HuH-7.5 (cell line): Measurements from ENCODE around the gene GMCL1.
A peak's percentile ranks its signal among the peaks of the same experiment; 100 is the strongest.
"Not testable (repeated sequence)": the region's sequence is repeated elsewhere in the genome, so short reads cannot be mapped to it uniquely, and the experiment has no call there.

Source experiments
- DNase-seq: peaks from one replicate; pipeline ENCODE4 v3.0.0; 2011; ENCODE audit warnings: low spot score

GMCL1 gene

DNA sequence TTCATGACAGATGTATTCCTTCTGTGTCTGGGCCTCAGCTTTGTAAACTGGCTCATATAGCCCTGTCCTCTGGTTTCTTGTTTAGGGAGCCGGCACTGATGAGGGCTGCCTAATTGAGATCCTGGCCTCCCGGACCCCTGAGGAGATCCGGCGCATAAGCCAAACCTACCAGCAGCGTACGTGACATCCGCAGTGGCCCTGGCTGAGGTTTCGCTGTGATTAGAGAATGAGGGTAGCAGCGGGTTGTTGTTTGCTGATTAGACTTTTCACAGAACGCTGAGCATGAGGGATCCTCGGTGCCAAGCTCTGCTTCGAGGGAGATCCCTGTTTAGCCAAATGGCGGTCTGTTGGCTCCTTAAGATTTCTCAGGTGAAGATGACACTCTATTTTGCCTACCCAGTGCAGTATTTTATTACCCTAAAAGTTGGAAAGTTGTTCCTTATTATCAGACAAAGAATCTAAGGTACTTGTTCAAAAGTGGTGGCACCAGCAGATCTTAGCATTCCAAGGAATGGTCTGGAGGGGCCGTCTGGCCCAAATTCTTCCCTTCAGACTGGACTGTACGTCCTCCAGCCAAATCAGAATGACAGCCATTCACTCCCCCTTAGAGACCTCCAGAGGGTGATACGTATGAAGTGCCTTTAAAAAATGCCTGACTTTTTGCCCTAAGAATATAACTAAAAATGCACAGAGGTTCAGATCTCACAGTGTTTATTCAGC, 21.5 kb upstream of the GMCL1 start:
- no peak for DNase-seq

GRCh38 chr2:69810550-69810949, 18.9 kb upstream of the GMCL1 start:
- no peak for DNase-seq

GRCh38 chr2:69811018-69811417, 18.4 kb upstream of the GMCL1 start:
- no peak for DNase-seq

GRCh38 chr2:69811591-69811990, 17.9 kb upstream of the GMCL1 start:
- no peak for DNase-seq

- DNase-seq = no peak
Measured at GRCh38 chr2:69815717-69816116, 13.7 kb upstream of the GMCL1 start.

GRCh38 chr2:69816923-69817542, 12.4 kb upstream of the GMCL1 start:
- DNase-seq = peak; percentile 37

DNA sequence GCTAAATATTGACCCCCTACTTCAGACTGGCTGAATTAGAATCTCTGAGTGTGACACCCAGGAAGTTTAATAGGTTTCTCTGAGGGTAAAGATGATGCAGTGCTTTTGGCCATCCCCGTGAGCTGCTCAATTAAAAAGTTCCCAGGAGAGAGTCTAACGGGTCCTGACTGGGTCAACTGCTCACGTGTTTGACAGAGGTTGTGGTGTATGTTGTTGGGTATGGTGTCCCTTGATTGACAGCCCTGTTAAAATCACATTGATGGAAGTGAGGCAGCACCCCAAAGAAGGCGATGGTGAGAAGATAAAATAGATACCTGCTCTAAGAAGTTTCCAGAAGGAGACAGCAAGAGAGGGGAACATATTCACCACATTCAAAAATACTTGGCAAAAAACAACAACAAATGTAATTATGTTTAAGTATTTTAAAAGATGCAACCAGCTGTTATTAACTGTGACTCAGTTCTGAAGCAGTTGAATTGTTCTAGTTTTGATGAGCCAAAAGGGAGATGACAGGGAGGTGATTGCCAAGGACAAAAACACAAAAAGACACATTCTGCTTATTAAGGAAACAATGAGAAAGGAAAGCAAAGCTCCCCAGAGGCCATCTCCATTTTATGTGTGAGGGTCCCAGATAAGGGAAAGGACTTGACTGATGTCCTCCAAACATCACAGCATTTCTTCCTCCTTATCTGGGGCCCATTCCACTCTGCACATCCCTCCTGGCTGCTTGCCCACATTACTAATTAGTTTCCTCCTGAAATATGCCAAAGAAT, 11.5 kb upstream of the GMCL1 start:
- no peak for DNase-seq

- no peak for DNase-seq
Measured at GRCh38 chr2:69827796-69828540, 1.5 kb upstream of the GMCL1 start.

DNA sequence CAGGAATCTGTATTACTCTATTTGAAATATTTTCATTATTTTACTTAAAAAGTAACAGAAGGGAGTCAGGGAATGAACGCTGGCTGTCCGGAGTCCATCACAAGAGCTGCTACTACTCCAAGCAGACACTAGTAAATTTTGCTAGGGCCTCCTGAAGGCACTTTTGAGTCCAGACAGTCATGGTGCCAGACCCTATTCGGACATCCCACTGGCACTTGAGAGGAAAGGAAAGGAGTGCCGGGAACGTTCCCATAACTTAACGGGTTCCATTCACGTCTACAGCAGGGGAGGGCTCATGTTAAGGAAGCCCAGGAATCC, 563 bp upstream of the GMCL1 start:
- no peak for DNase-seq

DNA sequence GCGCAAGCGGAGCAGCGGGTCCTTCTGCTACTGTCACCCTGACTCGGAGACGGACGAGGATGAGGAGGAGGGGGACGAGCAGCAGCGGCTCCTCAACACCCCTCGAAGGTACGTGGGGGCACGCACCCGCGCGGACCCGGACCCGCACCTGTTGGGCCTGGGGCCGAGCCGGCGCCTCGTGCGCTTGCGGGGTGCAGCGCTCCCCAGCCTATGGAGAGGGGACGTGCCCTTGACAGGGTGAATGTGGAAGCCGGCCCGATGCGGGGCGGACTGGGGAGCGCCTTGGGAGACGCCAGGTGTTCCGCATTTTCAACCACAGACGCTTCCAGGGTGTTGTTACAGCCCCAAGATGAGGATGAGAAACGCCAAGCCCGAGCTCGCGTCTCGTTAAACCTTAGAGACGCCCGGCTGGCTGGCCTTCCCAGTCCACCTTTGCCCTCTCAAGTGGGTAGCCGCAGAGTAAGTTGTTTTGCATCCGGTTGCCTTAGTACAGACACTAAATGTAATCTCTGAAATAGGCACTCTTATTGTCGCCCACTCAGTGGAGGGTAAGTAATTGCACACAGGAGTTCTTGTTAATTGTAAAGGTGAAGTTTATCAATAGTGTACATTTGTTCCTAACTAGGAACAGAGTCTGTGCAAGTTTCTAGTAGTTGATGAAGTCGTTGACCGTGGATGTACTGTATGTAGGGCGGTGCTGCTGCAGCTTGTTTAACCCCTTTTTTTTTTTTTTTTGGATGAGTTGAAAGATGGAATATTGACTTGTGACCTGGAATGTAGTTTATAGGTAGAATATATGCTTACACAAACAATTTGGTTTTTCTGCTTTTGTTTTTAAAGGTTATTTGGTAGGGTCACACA, 815 bp downstream of the GMCL1 start:
- peak; percentile 10 for DNase-seq

GRCh38 chr2:69830906-69831241, 1.4 kb downstream of the GMCL1 start:
- not testable (repeated sequence) for DNase-seq

- no peak for DNase-seq
Measured at GRCh38 chr2:69831354-69831905, 2.0 kb downstream of the GMCL1 start.

DNA sequence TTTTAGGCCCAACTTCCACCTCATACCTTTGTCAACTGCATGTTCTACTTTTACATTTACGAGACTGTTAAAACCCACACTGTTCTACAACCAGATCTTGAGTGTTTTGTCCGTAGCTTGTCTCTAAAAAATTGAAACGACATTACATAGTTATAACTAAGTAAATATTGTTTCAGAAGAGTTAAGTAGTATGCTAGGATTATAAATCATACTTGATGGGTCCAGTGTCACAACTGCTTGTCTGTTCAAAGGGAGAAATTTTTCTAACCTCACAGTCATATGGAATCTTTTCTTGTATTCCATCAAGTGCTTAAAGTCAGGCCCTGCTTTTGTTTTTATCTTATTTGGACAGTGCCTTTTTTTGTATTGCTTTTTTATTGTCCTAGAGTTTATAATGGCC, 4.3 kb downstream of the GMCL1 start:
- DNase-seq = no peak

DNA sequence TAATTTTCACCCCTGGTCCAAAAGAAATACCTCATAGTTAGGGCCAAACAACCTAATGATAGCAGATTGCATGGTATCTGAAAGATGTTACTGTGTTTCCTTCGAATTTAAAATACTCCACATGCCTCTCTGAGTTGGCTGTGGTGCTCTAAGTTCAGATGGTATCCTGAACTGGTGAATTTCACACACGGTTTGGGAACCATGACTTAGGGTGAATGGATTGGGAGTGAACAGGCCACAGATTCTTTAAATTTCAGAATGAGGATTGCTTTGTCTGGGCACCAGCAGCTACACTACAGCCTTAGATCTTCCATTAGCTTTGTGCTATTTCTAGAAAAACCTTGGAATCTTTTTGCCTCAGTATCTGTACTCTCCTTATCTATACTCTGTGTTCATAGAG, 6.2 kb downstream of the GMCL1 start:
- no peak for DNase-seq

DNA sequence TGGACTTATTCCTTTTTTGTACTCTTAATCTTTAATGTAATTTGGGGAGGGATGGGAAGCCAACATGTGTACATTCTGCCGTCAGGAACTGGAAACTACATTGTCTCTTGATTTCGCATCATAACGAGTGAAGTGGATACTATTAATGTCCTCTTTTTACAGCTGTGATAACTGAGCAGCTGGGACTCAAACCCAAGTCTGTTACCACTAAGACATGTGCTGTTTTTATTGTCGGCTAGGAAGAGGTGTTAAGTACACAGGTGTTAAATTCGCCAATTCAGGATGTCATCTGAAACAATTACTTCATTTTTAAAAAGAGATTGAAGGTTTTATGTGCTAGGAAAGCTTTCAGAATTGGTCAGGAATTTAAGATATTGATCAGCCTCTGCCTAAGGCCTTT, 6.9 kb downstream of the GMCL1 start:
- no peak for DNase-seq

GRCh38 chr2:69837533-69837932, 8.1 kb downstream of the GMCL1 start:
- no peak for DNase-seq

DNA sequence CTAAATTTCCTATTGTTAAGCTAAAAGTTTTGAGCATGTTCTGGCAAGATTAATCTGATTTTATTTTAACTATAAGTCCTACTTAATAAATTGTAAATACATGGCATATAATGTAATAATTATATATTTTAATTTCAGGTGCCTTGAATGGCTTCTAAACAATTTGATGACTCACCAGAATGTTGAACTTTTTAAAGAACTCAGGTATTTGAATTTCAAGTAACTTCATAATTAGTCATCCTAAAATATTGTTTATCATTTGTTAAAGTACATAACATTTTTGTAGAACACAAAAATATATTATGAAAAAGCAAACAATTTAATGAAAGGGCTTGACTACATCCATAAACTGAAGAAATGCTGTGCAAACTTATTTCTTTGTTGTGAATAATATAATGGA, 14.5 kb downstream of the GMCL1 start:
- no peak for DNase-seq

GRCh38 chr2:69844560-69844959, 15.1 kb downstream of the GMCL1 start:
- no peak for DNase-seq

DNA sequence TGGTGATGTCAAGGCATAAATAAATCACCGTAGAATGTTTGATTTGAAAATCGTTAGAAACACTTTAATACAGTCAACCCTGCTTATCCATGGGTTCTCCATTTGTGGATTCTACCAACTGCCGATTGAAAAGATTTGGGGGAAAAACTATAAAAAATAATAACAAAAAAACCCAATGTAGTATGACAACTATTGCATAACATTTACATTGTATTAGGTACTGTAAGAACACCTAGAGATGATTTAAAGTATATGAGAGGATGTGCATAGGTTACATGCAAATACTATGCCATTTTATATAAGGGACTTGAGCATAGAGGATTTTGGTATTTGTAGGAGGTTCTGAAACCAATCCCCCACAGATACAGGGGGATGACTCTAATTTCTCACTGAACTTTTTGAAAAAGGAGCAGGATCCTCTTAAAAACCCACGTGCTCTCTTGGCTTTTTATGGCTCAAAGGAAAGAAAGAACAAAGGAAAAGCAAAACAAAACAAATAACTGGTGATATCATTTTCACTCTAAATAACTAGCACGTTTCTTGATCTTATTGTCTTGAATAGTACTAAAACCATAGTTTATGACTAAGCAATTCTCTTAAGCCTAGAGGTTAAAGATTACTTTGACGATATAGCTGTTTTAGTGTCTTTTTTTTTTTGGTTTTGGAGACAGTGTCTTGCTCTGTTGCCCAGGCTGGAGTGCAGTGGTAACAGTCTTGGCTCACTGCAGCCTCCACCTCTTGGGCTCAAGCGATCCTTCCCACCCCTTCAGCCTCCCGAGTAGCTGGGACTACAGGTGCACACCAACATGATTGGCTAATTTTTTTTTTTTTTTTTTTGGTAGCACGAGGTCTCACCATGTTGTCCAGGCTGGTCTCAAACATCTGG, 17.0 kb downstream of the GMCL1 start:
- DNase-seq = no peak

GRCh38 chr2:69847068-69847828, 17.8 kb downstream of the GMCL1 start:
- no peak for DNase-seq
